Measurements from ENCODE around the gene PTCD2. TPM values are rescaled to one million over a fixed set of nuclear protein-coding genes. Genes with fewer than 3 reads are reported as not detected.

The PTCD2 gene
- total RNA-seq, 1 donor from 2014 or later, result 12.1 TPM

DNA sequence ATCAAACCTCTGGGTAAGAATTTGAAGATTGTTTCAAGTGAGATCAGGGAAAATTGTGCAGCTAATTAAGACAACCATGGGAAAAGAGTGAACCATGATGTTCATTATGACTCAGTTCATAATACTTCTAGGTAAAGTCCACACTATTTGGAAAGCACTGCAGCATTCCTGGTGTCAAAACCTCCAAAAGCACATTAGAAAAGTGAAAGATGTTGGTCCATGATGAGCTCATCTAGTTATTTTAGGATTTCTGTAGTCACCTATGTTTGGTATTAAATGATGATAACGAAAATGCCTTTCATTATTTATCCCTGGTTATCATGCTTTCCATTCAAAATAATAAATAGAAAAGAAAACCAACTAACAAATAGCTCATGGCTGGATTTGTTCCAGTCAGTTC lies 49.1 kb downstream of the PTCD2 start:
- H3K4me3 Mint-ChIP-seq, result no peak overlapping the region
- DNase-seq (ENCODE audit: extremely low spot score, unreplicated experiment), result no peak
- TF ChIP-seq CTCF (conservative IDR thresholded peaks at IDR 0.05), result no peak
- no peaks in the 10 kb centered on the region for H3K36me3 Mint-ChIP-seq
- H3K27ac Mint-ChIP-seq, result no peak overlapping the region
- H3K9me3 Mint-ChIP-seq, result no peaks in the 10 kb centered on the region
- H3K27me3 Mint-ChIP-seq, result no peaks in the 10 kb centered on the region
- H3K4me1 Mint-ChIP-seq (ENCODE audit: unreplicated experiment), result peaks cover 6% of the 10 kb centered on the region

GRCh38 chr5:72369711-72370110 lies 49.5 kb downstream of the PTCD2 start:
- Mint-ChIP-seq H3K4me3 (no peak overlapping the region), H3K36me3 (no peaks in the 10 kb centered on the region), H3K27ac (no peak overlapping the region), H3K27me3 (no peaks in the 10 kb centered on the region), H3K9me3 (no peaks in the 10 kb centered on the region), H3K4me1 (ENCODE audit: unreplicated experiment) (peaks cover 6% of the 10 kb centered on the region)
- no peak for TF ChIP-seq CTCF (conservative IDR thresholded peaks at IDR 0.05)
- no peak for DNase-seq (ENCODE audit: extremely low spot score, unreplicated experiment)

DNA sequence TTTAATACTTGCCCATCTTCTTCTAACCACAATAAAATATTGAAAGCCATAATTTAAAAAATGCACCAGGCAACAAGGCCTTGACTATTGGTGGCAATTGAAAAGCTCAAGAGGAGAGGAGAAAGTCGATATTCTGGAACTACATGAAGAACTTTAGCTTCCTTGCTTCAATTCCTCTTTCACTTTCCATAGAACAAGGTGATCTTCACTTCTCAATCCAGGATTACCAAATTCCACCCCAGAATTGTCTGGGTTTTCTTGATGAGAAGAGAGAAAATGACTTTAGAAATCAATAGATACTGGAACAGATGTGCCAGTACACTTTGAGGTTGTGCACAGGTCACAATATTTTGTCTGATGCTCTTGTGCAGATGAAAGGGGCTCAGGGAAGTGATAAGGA lies 52.2 kb downstream of the PTCD2 start:
- Mint-ChIP-seq H3K36me3 (no peaks in the 10 kb centered on the region), H3K27ac (no peak overlapping the region), H3K4me1 (ENCODE audit: unreplicated experiment) (no peaks in the 10 kb centered on the region), H3K4me3 (no peak overlapping the region), H3K27me3 (no peaks in the 10 kb centered on the region), H3K9me3 (peaks cover 5% of the 10 kb centered on the region)
- TF ChIP-seq CTCF (conservative IDR thresholded peaks at IDR 0.05), result no peak
- no peak for DNase-seq (ENCODE audit: extremely low spot score, unreplicated experiment)

- no peak for DNase-seq (ENCODE audit: extremely low spot score, unreplicated experiment)
- no peaks in the 10 kb centered on the region for H3K27me3 Mint-ChIP-seq
- H3K9me3 Mint-ChIP-seq, result peaks cover 5% of the 10 kb centered on the region
- no peak overlapping the region for H3K4me3 Mint-ChIP-seq
- H3K27ac Mint-ChIP-seq, result no peak overlapping the region
- TF ChIP-seq CTCF (conservative IDR thresholded peaks at IDR 0.05), result no peak
- no peaks in the 10 kb centered on the region for H3K36me3 Mint-ChIP-seq
- H3K4me1 Mint-ChIP-seq (ENCODE audit: unreplicated experiment), result peaks cover under 1% of the 10 kb centered on the region
Measured at GRCh38 chr5:72372923-72373322, 52.8 kb downstream of the PTCD2 start.

DNA sequence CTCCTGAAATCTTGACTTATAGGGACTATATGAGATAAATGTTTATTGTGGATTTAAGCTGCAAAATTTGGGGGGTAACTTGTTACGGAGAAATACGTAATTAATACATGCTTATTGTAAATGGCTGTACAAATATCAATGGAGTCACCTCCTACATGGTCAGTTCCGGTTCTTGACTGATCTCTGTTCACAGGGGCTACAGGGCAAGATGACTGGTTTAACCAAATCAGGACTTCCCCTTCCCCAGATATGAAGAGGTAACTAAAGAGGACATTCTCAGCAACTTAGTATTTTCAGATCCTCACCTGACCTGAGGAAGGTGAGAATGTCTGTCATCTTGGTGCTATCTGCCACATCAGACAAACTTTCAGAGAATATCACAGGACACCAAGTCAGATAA lies 54.7 kb downstream of the PTCD2 start:
- H3K36me3 Mint-ChIP-seq, result no peaks in the 10 kb centered on the region
- no peak overlapping the region for H3K4me3 Mint-ChIP-seq
- no peak overlapping the region for H3K27ac Mint-ChIP-seq
- peaks cover 17% of the 10 kb centered on the region for H3K4me1 Mint-ChIP-seq (ENCODE audit: unreplicated experiment)
- no peak for DNase-seq (ENCODE audit: extremely low spot score, unreplicated experiment)
- H3K27me3 Mint-ChIP-seq, result no peaks in the 10 kb centered on the region
- TF ChIP-seq CTCF (conservative IDR thresholded peaks at IDR 0.05), result no peak
- H3K9me3 Mint-ChIP-seq, result peaks cover 5% of the 10 kb centered on the region

- TF ChIP-seq CTCF (conservative IDR thresholded peaks at IDR 0.05), result no peak
- H3K4me1 Mint-ChIP-seq (ENCODE audit: unreplicated experiment), result peaks cover 22% of the 10 kb centered on the region
Measured at GRCh38 chr5:72376381-72376780, 56.2 kb downstream of the PTCD2 start.

More at GRCh38 chr5:72376381-72376780, 56.2 kb downstream of the PTCD2 start:
- Mint-ChIP-seq H3K36me3 (no peaks in the 10 kb centered on the region), H3K27ac (no peak overlapping the region), H3K27me3 (no peaks in the 10 kb centered on the region), H3K9me3 (peaks cover 5% of the 10 kb centered on the region), H3K4me3 (no peak overlapping the region)
- no peak for DNase-seq (ENCODE audit: extremely low spot score, unreplicated experiment)
